GM19467 (cell line): Measurements from ENCODE around the gene NUDT8.
"Not testable (repeated sequence)": the region's sequence is repeated elsewhere in the genome, so short reads cannot be mapped to it uniquely, and the experiment has no call there.

Experiments
- ATAC-seq: cut with Tn5 transposase; IDR thresholded peaks from one replicate; pipeline ENCODE4 v1.9.1; 2021; ENCODE audit warnings: mild to moderate bottlenecking, moderate library complexity; ENCODE audit not compliant: unreplicated experiment

NUDT8 gene

DNA sequence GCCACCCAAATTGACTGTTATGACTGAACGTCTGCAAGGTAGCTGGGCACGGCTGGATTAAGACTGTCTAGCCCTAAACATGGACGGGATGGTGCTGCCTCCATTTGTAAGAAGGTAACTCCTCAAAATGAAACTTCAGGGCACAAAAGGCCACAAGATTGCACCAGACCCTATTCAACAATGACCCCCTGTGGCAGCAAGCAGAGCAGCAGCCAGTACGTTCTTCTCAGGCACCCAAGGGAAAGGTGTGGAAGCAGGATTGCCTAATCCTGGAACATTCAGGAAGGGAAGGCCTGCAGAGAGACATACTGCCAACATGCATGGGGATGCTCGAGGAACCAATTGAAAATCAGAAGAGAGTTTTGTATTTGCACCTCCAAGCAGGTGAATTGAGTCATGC lies 14.3 kb upstream of the NUDT8 start:
- no peak for ATAC-seq

DNA sequence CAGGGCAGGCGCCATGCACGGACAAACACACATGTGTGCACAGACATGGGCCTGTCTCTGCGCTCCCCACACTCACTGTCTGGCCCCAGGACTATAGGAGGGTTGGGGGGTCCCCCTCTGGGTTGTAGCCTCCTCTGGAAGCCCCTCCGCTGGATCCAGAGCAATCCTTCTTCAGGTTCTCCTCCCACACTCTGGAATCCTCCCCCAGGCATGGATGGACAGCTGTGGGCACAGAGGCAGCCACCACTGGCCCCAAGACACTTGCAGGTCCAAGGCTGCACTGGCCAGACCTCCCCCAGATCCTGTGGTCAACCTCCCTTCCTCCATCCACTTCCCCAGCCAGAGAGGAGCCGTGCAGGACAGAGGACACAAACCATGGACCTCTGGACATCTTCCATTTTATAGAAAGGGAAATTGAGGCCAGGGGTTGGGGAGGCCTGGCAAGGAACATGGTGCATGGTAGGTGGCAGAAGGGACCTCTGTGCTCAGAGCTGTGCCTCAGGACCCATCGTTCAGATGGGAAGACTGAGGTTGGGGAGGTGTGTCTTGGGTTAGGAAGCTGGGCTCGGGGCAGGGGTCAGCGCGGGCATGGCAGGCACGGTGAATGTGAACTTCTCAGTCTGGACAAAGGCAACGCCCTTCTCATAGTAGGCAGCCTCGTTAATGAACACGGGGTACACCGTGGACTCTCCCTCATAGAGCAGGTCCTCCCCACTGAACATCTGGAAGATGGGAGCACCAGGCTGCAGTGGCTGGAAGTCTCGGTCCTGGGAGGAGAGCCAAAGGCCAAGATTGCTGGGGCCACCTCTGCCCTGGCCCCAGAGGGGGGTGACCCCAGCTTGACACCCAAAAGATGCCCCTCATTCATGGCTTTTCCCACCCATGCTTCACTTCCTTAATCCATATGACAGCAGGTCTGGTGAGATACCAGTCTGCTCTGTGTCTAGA lies 12.7 kb upstream of the NUDT8 start:
- no peak for ATAC-seq

DNA sequence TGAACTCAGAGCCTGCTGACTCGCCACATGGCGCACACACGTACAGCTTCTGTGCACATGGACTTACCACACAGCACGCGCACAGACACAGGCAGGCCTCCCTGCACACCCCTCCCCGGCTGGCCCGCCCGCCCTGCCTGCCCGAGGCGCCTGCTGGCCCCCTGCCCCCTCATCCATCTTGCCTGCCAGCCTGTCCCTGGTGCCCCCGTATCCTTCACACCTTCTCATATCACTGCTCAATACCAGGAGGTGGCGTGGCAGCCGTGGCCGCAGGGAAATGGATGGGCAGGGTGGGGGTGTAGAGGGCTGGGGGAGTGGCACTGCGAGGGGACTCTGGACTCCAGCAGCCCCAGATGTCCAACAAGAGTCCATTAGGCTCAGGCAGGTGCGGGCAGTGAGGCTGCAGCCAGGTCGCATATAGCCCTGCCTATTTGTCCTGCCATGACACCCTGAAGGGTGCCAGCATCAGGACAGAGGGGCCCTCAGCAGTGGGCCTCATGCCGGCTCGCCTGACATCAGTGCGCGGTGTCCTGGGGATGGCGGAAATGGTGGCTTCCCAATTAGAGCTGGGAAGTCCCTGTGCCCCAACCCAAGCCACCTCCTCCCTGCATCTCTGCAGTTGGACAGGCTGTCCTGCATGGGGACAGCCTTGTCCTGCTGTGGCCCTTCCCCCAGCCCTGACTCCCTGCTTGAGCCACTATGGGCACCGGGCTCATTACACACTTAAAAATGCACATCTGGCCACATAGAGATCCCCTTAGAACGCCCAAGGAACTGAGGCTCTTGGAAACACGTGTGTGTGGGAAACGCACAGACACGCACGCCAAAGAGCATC lies 11.8 kb upstream of the NUDT8 start:
- ATAC-seq = no peak

DNA sequence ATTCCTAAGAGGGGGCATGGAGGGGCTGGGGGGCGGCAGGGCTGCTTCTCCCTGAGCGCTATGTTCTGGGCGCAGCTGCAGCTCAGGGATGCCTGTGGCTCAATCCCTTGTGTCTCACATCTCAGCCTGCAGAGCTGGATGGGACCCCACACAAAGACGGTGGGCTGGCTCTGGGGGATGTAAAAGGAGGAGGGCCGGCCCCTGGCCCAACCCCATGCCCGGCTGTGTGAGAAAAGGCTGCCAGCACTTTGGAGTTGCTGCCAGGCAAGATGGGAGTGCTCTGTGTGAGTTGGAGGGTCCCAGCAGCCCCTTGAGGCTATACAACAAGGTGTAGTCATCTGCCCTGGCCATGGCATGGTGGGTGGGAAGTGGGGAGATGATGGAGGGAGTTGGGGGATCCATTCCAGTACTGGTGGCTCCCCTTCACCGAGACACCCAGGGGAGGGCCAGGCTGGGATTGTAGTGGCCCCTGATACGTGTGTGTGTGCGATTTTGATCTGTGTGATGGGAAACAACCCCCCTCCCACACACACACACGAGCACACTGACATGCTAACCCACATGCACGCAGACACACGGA lies 11.1 kb upstream of the NUDT8 start:
- ATAC-seq = no peak

DNA sequence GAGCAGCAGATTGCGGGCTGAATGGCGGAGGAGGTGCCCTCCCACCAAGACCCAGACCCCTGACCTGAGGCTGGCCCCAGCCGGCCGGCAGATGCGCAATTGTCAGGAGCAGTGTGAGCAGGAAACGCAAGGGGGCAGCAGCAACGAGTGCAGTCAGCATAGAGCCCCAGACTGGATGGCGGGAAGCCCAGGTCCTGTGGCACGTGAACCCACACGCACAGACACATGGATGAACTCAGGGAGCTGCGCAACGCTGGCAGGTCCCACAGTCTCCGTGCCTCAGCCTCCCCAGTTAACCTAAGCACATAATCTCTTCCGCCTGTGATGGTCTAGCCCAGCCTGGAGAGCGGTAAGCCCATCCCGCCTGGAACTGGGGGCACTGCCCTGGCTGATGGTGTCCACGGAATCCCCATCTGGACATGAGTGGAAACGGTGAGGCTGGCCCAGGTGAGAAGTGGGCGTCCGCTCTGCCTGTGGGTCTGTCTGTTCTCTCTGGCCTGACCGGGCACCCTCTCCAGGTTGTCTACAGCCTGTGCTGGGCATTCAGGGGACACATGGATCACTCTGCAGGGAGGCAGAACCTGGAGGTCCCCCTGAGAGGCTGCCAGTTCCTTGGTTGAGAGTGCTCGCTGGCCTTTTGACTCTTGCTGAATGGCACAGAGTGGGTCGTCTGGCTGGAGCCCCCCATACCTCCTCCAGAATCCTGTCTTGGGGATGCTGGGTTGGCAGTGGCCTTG lies 10.5 kb upstream of the NUDT8 start:
- no peak for ATAC-seq

DNA sequence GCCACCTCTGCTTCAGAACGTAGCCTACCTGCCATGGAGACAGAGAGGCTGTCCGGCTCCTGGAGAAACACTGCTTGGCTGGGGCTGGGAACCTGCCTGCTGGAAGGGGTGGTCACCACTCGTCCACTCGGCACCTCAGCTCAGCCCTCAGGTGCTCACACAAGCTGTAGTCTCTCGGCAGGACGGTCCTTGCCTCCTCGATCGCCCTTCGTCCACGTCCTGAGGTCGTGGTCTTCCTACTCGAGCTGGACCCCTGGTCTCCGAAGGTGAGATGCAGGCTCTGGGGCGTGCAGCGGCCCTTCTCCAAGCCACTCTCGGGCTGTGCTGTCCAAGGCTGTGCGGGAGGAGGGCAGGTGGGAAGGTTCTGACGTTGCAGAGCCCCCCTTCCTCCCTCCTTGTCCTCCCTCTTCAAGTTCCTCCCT lies 9.7 kb upstream of the NUDT8 start, which contains the start of gene TBX10:
TSS of gene TBX10 (minus strand) at position 326 of the 422 bp plus-strand sequence. CDS start at position 35, 291 bp downstream.
- no peak for ATAC-seq

DNA sequence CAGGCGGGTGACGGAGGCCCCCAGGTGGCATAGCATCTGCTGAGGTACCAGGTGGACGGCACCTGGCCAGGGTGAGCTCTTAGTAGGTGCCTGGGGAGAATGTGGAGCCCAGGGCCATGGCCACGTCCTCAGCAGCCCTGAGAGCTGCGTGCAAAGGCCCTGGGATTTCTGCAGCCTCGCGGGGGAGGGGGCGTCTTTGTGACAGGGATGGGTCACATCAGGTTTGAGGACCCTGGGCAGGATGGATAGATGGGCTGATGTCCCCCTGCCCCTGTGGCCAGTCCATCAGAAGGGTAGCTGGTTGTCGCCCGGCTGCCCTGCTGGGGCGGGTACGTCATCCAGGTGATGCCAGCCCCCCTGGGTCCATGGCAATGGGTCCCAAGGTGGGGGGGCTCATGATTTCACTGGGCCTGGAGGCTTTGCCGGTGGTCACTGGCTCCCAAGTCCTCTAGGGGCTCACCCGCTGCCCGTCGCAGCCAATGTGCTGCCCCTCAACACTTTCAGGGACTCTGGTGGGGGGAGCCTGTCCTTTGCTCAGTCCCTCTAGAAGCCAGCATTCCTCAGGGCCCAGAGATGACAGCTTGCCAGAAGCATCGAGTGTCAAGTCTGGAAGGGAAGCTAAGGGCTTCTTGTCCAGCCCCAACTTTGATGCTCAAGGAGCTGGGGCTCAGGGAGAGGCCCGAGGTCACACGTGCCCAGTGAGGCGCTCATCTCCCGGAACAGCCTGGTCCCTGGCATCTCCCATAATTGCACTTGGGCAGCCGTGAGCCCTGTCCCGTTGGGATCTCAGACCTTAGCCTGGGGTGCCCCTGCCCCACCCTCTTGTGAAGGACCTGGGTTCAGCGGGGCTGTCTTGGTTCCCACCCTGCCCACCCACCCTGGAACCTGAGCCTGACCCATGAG lies 9.0 kb upstream of the NUDT8 start:
- ATAC-seq = no peak

DNA sequence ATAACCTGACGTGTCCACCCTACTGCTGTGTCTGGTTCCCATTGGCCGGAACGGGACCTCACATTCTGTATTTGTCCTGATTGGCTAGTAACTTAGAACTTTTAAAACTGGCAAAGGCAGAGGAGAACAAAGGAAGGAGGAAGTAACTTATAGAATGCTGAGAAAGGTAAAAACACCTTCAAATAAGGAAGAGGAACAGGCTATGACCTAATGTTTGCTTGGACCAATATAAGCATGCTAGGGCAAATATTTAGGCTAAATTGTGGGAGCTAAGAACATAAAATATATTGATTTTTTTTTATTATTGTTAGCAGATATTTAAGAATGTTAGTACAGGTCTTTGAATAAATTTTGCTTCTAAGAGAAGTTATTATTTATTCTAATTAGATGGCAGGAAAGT lies 7.7 kb upstream of the NUDT8 start:
- ATAC-seq = not testable (repeated sequence)

DNA sequence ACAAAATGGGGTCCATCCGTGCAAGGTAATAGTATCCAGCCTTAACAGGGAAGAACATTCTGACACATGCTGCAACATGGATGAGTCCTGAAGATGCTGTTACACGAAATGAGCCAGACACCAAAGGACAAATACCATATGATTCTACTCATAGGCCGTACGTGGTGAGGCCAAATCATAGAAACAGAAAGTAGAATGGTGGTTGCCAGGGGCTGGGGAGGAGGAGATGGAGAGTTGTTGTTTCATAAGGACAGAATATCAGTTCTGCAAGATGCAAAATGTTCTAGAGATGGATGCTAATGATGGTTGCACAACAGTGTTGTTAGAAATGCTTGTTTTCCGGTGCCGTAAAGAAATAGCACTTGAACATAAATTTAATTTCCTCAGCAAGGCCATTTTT lies 7.2 kb upstream of the NUDT8 start:
- no peak for ATAC-seq

DNA sequence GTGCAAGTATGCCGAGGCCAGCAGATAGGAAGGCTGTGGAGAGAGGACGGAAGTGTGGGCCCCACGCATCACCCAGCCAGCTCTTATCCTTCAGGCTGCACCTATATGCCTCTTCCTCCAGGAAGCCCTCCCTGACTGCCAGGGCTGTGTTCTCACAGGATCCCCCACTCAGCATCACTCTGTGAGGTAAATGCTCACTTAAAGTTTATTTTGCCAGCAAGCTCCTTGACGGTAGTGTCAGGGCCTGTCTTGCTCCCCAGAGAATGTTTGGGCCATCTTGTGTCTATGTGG lies 5.4 kb upstream of the NUDT8 start:
- no peak for ATAC-seq

DNA sequence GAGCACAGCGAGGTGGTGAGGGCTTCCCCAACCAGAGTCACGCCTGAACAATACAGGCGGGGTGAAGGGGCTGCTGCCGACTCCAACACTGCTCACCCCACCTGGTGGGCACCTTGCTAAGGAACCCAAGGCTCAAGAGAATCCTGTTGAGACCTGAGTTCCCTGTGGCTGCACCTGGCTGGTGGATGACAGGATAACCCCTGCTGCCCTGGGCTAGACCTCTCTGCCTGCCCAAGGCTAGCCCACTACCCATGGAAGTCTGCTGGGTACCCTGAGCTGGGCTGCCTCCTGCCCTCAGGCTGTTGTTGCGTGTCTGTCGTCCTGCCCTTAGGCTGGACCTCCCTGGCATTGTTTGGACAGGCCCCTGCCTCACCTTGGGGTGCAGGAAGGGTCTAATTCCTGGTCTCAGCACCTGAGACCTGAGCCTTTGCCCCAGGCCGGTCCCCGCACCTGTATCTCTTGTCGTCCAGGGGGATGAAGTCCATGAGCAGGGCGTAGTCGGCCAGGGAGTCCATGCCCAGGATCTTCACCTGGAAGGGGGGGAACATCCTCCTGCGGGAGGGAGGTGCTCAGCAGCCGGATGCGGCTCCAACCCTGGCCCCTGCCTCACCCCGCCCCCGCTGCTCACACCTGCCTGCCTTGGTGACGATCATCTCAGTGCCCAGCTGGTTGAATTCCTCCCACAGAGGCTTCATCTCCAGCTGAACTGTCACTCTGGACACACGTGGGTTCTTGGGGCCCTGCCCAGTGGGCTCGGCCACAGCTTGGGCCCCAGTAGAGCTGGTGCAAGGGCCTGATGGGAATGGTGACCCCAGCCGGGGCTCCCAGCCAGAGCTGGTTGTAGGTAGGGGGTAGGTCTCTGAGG lies 4.9 kb upstream of the NUDT8 start:
- no peak for ATAC-seq

DNA sequence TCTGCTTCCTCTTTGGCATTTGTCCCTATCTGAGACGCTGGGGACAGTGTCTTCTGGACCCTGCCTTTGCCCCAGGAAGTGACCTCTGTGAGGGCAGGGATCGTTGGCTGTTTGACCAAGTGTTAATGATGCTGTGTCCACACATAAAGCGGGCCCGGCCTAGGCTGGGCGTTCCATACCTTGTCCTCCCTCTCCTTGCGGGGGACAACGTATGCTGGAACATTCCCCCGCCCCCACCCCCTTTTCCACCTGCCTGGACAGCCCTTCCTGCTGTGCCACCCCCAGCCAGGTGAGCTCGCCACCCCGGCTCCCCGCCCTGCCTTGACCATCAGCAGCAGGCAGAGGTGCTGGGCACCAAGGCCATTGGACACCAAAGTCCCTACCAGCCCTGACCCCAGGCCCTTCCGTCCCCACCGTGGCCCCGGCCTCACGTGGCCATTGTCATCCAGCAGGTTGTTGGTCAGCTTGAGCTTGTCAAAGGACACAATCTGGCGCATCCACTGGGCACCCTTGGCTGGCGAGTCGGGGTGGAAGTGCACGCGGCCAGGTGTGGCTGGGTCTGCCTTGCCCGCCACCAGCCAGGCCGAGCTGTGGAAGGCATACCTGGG lies 4.1 kb upstream of the NUDT8 start:
- ATAC-seq = no peak

DNA sequence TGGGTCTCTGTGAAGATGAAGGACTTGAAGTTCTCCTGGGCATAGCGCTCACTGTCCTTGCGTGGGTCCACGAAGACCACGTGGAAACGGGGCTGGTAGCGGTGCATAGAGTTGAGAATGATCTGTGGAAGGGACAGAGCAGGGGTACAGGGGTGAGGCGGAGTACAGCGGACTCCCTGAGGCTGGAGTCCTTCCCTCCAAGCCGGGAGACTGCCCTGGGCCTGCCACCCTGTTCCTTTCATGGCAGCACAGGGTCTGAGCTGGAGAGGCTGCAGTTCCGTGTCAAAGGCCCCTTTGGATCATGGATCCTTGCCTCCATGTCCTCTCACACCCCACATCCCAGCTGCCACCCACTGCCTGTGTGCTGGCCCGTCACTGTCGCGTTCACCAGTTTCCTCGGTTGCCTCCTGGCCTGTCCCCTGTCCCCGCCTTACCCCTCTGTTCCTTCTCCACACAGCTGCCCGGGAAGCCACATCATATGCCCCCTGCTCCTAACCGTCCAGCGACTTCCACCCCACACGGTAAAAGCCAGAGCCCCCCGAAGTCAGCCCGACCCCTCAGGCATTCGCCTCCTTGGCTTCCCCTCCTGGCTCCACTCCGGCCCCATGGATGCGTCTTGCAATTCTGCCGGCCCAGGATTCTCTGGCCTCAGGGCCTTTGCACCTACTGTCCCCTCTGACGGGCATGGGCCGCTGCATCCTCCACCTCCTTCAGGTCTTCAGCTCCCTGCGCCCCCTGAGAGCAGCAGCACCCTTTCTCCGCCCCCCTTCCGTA lies 3.4 kb upstream of the NUDT8 start:
- no peak for ATAC-seq

DNA sequence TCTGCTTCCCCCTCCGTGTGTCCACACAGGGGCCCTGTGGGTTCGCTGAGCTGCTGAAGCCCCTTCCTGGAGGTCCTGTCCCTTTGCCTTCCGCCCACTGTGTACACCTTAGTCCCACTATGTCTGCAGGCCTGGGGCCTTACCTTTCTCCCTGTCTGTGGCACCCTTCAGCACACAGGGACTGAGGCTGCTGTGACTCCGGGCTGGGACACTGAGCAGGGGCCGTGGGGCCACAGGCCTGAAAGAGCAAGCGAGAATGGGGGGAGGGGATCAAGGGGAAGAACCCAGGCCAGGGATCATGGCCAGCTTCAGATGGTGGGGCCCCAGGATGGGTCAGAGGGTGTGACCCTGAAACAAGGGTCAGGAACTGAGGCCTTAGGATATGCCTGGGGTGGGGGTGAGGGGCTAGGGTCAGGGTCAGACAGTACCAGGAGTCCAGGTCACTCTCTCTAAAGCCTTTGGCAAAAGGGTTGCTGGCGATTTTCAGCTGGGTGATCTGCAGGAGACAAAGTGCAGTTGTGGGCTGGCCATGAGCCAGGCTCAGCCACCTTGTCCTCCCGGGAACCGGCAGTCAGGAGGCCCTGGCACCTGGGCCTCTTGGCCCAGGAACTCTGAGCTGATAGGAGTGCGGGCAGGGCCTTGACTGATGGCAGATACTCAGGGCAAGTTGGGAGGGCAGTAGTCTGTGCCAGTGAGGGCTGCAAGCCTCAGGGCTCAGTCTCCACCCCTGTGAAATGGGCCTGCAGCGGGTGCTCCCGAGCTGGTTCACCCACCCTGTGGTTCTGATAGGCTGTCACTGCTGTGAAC lies 2.6 kb upstream of the NUDT8 start:
- ATAC-seq = no peak

DNA sequence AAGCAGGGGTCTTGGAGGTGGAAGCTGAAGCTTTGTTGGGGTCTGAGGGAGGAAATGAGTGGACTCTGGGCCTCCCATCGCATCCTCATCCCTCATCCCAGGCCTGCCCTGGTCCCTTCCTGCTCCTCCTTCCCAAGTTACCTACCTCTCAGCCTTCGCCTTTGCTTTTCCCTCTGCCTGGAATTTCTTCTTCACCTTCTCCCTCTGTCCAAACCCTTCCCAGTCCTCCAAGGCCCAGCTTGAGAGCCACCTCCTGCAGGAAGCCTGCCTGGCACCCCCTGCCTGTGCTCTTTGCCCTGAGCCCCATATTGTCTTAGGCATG lies 2.1 kb upstream of the NUDT8 start:
- no peak for ATAC-seq

DNA sequence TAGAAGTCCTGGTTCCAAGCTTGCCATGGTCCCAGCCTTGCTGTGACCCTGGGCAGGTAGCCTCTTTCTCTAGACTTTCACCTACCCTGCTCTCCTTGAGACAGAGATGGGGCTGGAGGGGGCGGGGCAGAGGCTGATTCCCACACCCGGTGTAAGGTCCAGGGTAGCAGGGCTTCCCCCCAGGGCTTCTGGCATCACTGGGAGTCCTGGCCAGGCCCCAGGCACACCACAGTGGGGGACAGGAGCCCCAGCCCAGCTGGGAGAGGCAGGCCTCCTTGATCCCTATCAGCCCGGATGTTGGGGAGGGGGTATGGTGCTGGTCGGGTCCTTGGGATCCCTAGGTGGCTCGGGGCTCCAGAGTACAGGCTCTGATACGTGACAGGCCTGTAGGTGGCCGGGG lies 1.7 kb upstream of the NUDT8 start:
- no peak for ATAC-seq

DNA sequence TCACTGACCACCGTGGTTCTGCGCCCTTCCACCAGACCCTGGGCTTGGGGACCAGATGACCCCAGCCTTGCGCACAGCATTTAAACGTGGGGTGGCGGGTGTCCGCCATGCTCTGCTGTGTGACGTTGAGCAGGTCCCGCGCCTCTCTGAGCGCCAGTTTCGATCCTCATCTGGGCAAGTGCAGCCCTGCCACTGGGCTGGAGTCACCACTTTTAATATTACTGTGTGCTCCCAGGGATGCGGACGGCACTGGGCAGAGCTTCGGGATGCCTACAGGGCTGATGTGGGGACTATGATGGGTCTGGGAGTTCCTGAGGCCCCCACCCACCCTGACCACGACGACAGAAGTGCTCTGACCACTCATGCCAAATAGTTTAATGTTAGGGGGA lies 1.2 kb upstream of the NUDT8 start:
- ATAC-seq = no peak
